ENCODE measurements around the gene OSBPL8.

DNA sequence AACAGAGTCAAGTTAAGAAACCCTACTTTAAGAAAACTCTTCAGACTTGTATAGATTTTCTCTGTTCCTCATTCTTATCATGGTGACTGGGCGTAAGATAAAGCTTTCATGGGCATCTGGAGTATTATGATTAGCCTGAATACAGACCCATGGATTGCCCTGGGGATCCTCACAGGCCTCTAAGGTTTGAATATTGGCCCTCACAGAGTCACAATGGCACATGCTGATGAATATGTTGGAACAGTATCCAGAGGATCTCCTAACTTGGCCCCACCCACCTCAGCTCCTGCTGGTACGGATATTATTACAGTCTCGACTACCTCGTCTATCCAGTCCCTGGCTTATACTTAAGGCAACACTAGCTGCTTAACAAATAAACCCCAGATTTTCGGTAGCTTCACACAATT lies 8.1 kb downstream of the OSBPL8 start:
- no peak for TF ChIP-seq ZNF274 (IDR thresholded peaks at IDR 0.05; ENCODE audit: low read depth, low read length)
- TF ChIP-seq SUZ12 (IDR thresholded peaks at IDR 0.05; ENCODE audit: extremely low read depth, insufficient read depth, insufficient read length) = no peak
